B cell (primary cell): ENCODE results near the gene SCFD2.

Source experiments
- CTCF ChIP-seq: fragments of 200-600 bp; IDR thresholded peaks from one replicate; pipeline ENCODE4 v1.8.0; 2022; ENCODE audit warnings: antibody characterized with exemption, mild to moderate bottlenecking
- EZH2 ChIP-seq: IDR thresholded peaks from 2 replicates; pipeline ENCODE4 v1.6.1; 2012; ENCODE audit warnings: borderline replicate concordance, low read depth, mild to moderate bottlenecking, moderate library complexity, low read length; ENCODE audit not compliant: insufficient read depth, poor library complexity, severe bottlenecking

- TF ChIP-seq EZH2: no peak
- no peak for TF ChIP-seq CTCF
Observed at GRCh38 chr4:52996261-52997131, 369.4 kb downstream of the SCFD2 start.
